ENCODE measurements around the gene DHX9.
"Not testable (repeated sequence)": the region's sequence is repeated elsewhere in the genome, so short reads cannot be mapped to it uniquely, and the experiment has no call there.

The DHX9 gene

DNA sequence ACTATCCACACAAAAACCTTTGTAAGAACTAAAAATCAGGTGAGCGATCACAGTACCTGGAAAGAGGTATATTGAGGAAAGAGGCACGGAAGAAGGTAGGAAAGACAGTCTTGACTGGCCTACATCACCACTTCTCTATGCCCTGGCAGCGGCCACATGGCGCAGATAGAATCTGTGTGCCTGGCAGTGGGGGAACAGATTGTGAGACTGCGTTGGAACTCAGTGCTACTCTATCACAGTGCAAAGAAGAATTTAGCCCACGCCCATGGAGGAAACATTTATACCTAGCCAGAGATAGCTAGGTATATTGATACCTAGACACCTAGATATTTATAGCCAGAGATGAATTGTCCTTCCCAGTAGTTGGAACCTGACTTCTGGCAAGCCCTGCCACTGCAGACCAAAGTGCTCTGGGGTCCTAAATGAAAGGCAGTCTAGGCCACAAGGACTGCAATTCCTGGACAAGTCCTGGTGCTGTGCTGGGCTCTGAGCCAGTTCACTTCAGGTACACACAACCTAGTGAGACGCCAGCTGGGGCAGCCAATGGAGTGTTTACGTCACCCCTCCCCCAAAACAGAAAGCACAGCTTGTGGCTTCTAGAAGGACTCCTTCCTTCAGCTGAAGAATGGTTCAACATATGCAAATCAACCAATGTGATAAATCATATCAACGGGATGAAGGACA lies 51.9 kb downstream of the DHX9 start:
- FAIRE-seq, result no peak

- no peak for FAIRE-seq
These were observed 58.5 kb downstream of the DHX9 start for GRCh38 chr1:182897696-182898095.

GRCh38 chr1:182901946-182902345 lies 62.8 kb downstream of the DHX9 start:
- FAIRE-seq, result not testable (repeated sequence)

DNA sequence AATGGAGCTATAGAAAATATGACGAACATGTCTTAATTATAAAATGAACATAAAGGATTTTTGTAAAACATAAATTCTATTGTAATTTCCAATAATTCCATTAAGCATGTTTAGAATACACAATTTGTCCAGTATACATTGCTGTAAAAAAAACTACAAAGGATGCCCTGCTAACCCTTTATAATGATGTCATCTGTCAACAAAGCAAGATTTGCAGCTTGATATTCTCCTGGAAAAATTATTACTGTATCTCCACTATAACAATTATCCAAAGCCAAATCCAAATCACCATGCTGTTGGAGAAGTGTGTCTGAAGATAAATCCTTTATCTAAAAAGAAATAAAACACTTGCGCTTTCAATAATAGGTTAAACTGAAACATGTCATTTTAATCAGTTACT lies 66.2 kb downstream of the DHX9 start:
- FAIRE-seq, result no peak

- FAIRE-seq, result no peak
These were observed 70.4 kb downstream of the DHX9 start for GRCh38 chr1:182909578-182909977.

GRCh38 chr1:182910143-182910542 lies 71.0 kb downstream of the DHX9 start:
- FAIRE-seq, result no peak

DNA sequence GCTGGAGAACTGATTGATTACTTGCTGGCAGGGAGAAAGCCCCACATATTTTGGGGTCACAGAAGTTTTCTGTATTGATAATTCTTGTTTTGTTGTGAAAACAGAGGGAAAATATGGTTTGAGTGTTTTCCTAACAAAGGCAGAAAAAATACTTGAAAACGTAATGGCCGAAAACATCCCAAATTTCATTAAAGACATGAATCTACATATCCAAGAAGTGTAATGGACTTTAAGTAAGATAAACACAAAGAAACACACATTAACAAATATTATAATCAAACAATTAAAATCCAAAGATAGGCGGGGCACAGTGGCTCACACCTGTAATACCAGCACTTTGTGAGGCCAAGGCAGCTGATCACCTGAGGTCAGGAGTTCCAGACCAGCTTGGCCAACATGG lies 74.3 kb downstream of the DHX9 start:
- no peak for FAIRE-seq

- FAIRE-seq, result no peak
These were observed 78.2 kb downstream of the DHX9 start for GRCh38 chr1:182917378-182917777.

- no peak for FAIRE-seq
These were observed 86.5 kb downstream of the DHX9 start for GRCh38 chr1:182925661-182926060.

- no peak for FAIRE-seq
These were observed 88.7 kb downstream of the DHX9 start for GRCh38 chr1:182927693-182928433.

GRCh38 chr1:182930985-182931384 lies 91.8 kb downstream of the DHX9 start:
- FAIRE-seq, result no peak

- no peak for FAIRE-seq
These were observed 96.6 kb downstream of the DHX9 start for GRCh38 chr1:182935716-182936115.

Data from endometrium (tissue), 2 donors.